Measurements from ENCODE around the gene CACNA2D1.

DNA sequence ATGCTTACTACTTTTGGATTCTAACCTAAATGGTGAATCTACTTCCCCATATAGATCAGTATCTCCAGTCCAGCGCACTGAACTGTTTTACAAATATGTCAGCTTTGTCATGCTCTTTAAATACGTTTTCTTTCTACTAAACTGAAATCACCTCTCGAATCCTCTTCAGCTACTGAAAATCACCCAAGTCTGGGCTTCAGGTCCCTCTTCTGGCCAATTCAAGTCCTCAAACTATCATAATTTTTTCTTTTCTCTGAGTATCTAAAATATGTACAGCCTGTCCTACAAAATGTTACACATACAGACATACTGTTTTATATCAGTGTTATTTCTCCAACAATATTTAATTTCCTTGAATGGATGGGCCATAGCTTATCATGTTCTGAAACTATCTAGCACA lies 84.2 kb downstream of the CACNA2D1 start:
- TF ChIP-seq SIN3A (IDR thresholded peaks at IDR 0.05; ENCODE audit: borderline replicate concordance, insufficient read depth, low read depth, low read length) (no peak), CTCF (IDR thresholded peaks at IDR 0.05) (no peak), REST (IDR thresholded peaks at IDR 0.05; ENCODE audit: insufficient read depth in 1 of 2, low read depth in 2 of 2, low read length in 1 of 2) (no peak)
